ENCODE data around the gene EIF3L. TPM values are rescaled to one million over a fixed set of nuclear protein-coding genes. Genes with fewer than 3 reads are reported as not detected.

Gene EIF3L
- total and polyA plus RNA-seq, 2 of the 8 experiments (the other 6 are each of a cell fraction or from before 2014, with no cell fraction given): 639 to 886 TPM

GRCh38 chr22:37912171-37912570 lies 63.0 kb downstream of the EIF3L start:
- Histone ChIP-seq H3K4me3 (ENCODE audit: extremely low read depth in 1 of 4, insufficient read depth in 2 of 4, low read depth in 3 of 4, low read length in 4 of 4) (no peak overlapping the region), H4K91ac (replicated peaks; ENCODE audit: insufficient read length, low read length) (no peak overlapping the region), H2BK15ac (ENCODE audit: low read length) (no peak overlapping the region), H2BK5ac (ENCODE audit: low read depth, low read length) (peak overlapping the region; percentile 60; the same call in 1 of the 2 replicates), H3K27me3 (replicated peaks in 1 of 4; ENCODE audit: control insufficient read depth in 3 of 4, extremely low read depth in 1 of 4, insufficient read depth in 3 of 4, low read length in 3 of 4) (no peaks in the 10 kb centered on the region), H3K27ac (ENCODE audit: low read depth, low read length) (no peak overlapping the region; the same call in 1 of the 2 replicates), H2BK12ac (ENCODE audit: low read depth, low read length) (no peak overlapping the region), H3K79me1 (ENCODE audit: low read depth, low read length) (peaks cover 9% of the 10 kb centered on the region), H2BK20ac (ENCODE audit: low read length) (no peak overlapping the region), H2BK120ac (replicated peaks; ENCODE audit: low read depth, low read length) (no peak overlapping the region), H3K36me3 (ENCODE audit: control insufficient read depth in 2 of 4, insufficient read depth in 4 of 4, low read length in 3 of 4) (peaks cover 0 to 12% (median 1%) of the 10 kb centered on the region in 4 experiments; a peak in 2 of 8 replicates), H3K9me3 (ENCODE audit: insufficient read depth in 2 of 2, low read depth in 1 of 2, low read length in 1 of 2) (no peaks in the 10 kb centered on the region), H3K23ac (ENCODE audit: insufficient read length) (no peak overlapping the region), H4K20me1 (replicated peaks in 1 of 2; ENCODE audit: control insufficient read depth in 1 of 2, insufficient read depth in 2 of 2, low read length in 2 of 2) (peaks cover 0 to 6% of the 10 kb centered on the region in 2 experiments), H3K9ac (replicated peaks in 1 of 4; ENCODE audit: extremely low read depth in 1 of 4, low read depth in 3 of 4, low read length in 3 of 4) (no peak overlapping the region), H3K14ac (ENCODE audit: insufficient read length) (no peak overlapping the region), H3K56ac (replicated peaks; ENCODE audit: insufficient read length, low read depth, low read length) (no peak overlapping the region), H3K23me2 (ENCODE audit: low read depth, low read length) (peaks cover 2% of the 10 kb centered on the region; the same call in 1 of the 2 replicates), H3K18ac (ENCODE audit: extremely low read depth, low read length) (no peak overlapping the region; the same call in 1 of the 2 replicates), H3K4me2 (ENCODE audit: insufficient read depth in 1 of 2, low read depth in 2 of 2, low read length in 2 of 2) (no peak overlapping the region), H4K8ac (ENCODE audit: extremely low read depth, insufficient read depth, low read length) (no peak overlapping the region), H3K4me1 (replicated peaks in 1 of 4; ENCODE audit: control insufficient read depth in 3 of 4, insufficient read depth in 4 of 4, low read length in 3 of 4) (peaks cover 0 to 22% (median 12%) of the 10 kb centered on the region in 4 experiments; a peak in 6 of 7 replicates), H4K5ac (ENCODE audit: insufficient read length, low read depth, low read length) (no peak overlapping the region), H2AFZ (ENCODE audit: low read length) (no peak overlapping the region), H3K79me2 (ENCODE audit: control insufficient read depth in 1 of 2, insufficient read depth in 2 of 2, low read length in 2 of 2) (peaks cover 0 to 12% of the 10 kb centered on the region in 2 experiments; a peak in 1 of 4 replicates), H3K4ac (replicated peaks; ENCODE audit: insufficient read length, low read depth, low read length) (no peak overlapping the region), H2AK5ac (ENCODE audit: low read depth, low read length) (no peak overlapping the region)
- no peak for FAIRE-seq
- no peak for TF ChIP-seq PHF8 (conservative IDR thresholded peaks at IDR 0.05; ENCODE audit: low read depth, low read length)
- no peak for TF ChIP-seq NANOG (IDR thresholded peaks at IDR 0.05; ENCODE audit: insufficient read depth, low read depth, low read length, poor library complexity, severe bottlenecking)
- TF ChIP-seq BACH1 (IDR thresholded peaks at IDR 0.05; ENCODE audit: low read length): no peak
- 81% methylated on average over 8 of the region's 8 CpGs; no CpG with 5 or more reads in 1 of the 2 experiments for WGBS, 2 experiments (ENCODE audit: extremely low coverage in 1 of 2, insufficient coverage in 1 of 2, insufficient read length in 1 of 2, insufficient replicate concordance in 2 of 2, low coverage in 1 of 2, low lambda C conversion rate in 2 of 2, missing lambda C conversion rate in 1 of 2)
- ChIA-PET CTCF (ENCODE audit: partially characterized antibody) (interaction anchor here (1.0 to 4.2 kb wide), 4 partner anchors 14 to 25 kb away, joined by 3 to 27 read pairs (median 5); no protein-coding TSS in a partner anchor), POLR2A (ENCODE audit: partially characterized antibody) (interaction anchor here (1.0 to 8.7 kb wide), 4 partner anchors 8 to 103 kb away, joined by 5 to 150 read pairs (median 23); partner anchors contain the start of genes GCAT and MICALL1)
- DNase-seq (ENCODE audit: low read depth in 1 of 2, low spot score in 2 of 2): no peak
